Endothelial cell of umbilical vein (primary cell): ENCODE results near the gene SLC13A5. TPM values are rescaled to one million over a fixed set of nuclear protein-coding genes. Genes with fewer than 3 reads are reported as not detected.

Source experiments
- BruUV-seq: library from RNA; stranded (reverse); fragments of 400-500 nt; replicated peaks from 2 replicates; lab custom pipeline; 2021; lab: Mats Ljungman, UMichigan
- CTCF ChIA-PET: fragments of 300-600, 350-600 bp; sonication (Branson Sonifier 250); formaldehyde crosslinking; loops from one replicate; lab custom pipeline; 2021; ENCODE audit warnings: antibody characterized with exemption, inconsistent platforms; lab: Charles Lee
- POLR2A ChIA-PET: fragments of 300-600, 350-600 bp; sonication (Branson Sonifier 250); formaldehyde crosslinking; loops from one replicate; lab custom pipeline; 2021; ENCODE audit warnings: antibody characterized with exemption, inconsistent platforms; lab: Charles Lee
- DNase-seq: peaks from one replicate; pipeline ENCODE4 v3.0.0-alpha.2; 2011; ENCODE audit warnings: low read depth, low spot score
- FAIRE-seq: peaks from 2 replicates; lab custom pipeline; 2011; peaks lifted over from hg19 to GRCh38; lab: Jason Lieb, UNC
- H2AFZ ChIP-seq: 2 replicates; pipeline ENCODE4 v1.6.0; 2012; ENCODE audit warnings: low read depth, low read length, control low read depth, inconsistent platforms
- H3K27ac ChIP-seq: 2 replicates; pipeline ENCODE4 v1.5.1; 2011; ENCODE audit warnings: low read depth, mild to moderate bottlenecking, control low read depth, low read length, moderate library complexity; ENCODE audit not compliant: insufficient read depth
- H3K27me3 ChIP-seq, 2 experiments: 2 replicates each; pipeline versions ENCODE4 v1.6.0 to v1.6.1; 2011; ENCODE audit warnings: low read length in 2 of 2, mixed read lengths in 1 of 2; ENCODE audit not compliant: control insufficient read depth in 2 of 2, insufficient read depth in 2 of 2
- H3K36me3 ChIP-seq, 2 experiments: 2 replicates in 1 of 2; 3 replicates in 1 of 2; pipeline ENCODE4 v1.5.1; 2011; ENCODE audit warnings: low read length in 2 of 2, mild to moderate bottlenecking in 1 of 2, moderate library complexity in 1 of 2; ENCODE audit not compliant: control insufficient read depth in 2 of 2, insufficient read depth in 2 of 2; ENCODE audit errors: extremely low read depth in 1 of 2
- H3K4me1 ChIP-seq: 3 replicates; pipeline ENCODE4 v1.5.1; 2011; ENCODE audit warnings: mild to moderate bottlenecking, low read length; ENCODE audit not compliant: control insufficient read depth, insufficient read depth; ENCODE audit errors: extremely low read depth
- H3K4me2 ChIP-seq: 2 replicates; pipeline ENCODE4 v1.6.1; 2011; ENCODE audit warnings: low read length, control low read depth, mixed read lengths; ENCODE audit not compliant: insufficient read depth
- H3K4me3 ChIP-seq, 3 experiments: fragments of 200-600 bp in 1 of 3; sonication (generic), shearing (Covaris generic) in 1 of 3; replicated peaks in 1 of 3; 2 replicates each; pipeline ENCODE4 v1.5.1; 2011 to 2016; ENCODE audit warnings: control low read depth in 3 of 3, low read length in 3 of 3, mild to moderate bottlenecking in 2 of 3, inconsistent platforms in 1 of 3, low read depth in 1 of 3, moderate library complexity in 1 of 3; ENCODE audit not compliant: insufficient read depth in 1 of 3
- H3K79me2 ChIP-seq: 2 replicates; pipeline ENCODE4 v1.6.0; 2012; ENCODE audit warnings: low read length, inconsistent platforms; ENCODE audit not compliant: control insufficient read depth, insufficient read depth
- H3K9ac ChIP-seq: replicated peaks from 2 replicates; pipeline ENCODE3; 2011; ENCODE audit warnings: low read length, control low read depth; ENCODE audit not compliant: insufficient read depth; ENCODE audit errors: extremely low read depth
- H3K9me1 ChIP-seq: replicated peaks from 3 replicates; pipeline ENCODE4 v1.6.0; 2011; ENCODE audit warnings: mild to moderate bottlenecking, low read length; ENCODE audit not compliant: control insufficient read depth, insufficient read depth; ENCODE audit errors: extremely low read depth
- H3K9me3 ChIP-seq: replicated peaks from 2 replicates; pipeline ENCODE4 v1.5.1; 2012; ENCODE audit warnings: low read length, inconsistent platforms; ENCODE audit not compliant: control insufficient read depth, insufficient read depth
- H4K20me1 ChIP-seq: replicated peaks from 2 replicates; pipeline ENCODE3; 2011; ENCODE audit warnings: mild to moderate bottlenecking, low read length; ENCODE audit not compliant: control insufficient read depth, insufficient read depth; ENCODE audit errors: extremely low read depth
- EZH2 ChIP-seq: IDR thresholded peaks from 2 replicates; pipeline ENCODE4 v1.6.1; 2012; ENCODE audit warnings: borderline replicate concordance, low read depth, mild to moderate bottlenecking, moderate library complexity, low read length, inconsistent platforms; ENCODE audit not compliant: severe bottlenecking
- FOS ChIP-seq: IDR thresholded peaks from 2 replicates; pipeline ENCODE4 v1.6.1; 2011; ENCODE audit warnings: mild to moderate bottlenecking, low read length, moderate library complexity, borderline replicate concordance; ENCODE audit not compliant: insufficient read depth
- JUN ChIP-seq: IDR thresholded peaks from 2 replicates; pipeline ENCODE4 v1.6.1; 2011; ENCODE audit warnings: borderline replicate concordance, low read depth; ENCODE audit not compliant: insufficient read length, insufficient read depth
- POLR2AphosphoS5 ChIP-seq: IDR thresholded peaks from 2 replicates; pipeline ENCODE4 v1.6.1; 2012; ENCODE audit warnings: low read depth, mild to moderate bottlenecking, control low read depth, low read length, moderate library complexity; ENCODE audit not compliant: insufficient read depth
- dilution Hi-C: fragments of 300-500 bp; cut with MboI; formaldehyde crosslinking; loops from one replicate; pipeline ENCODE4 v1.15.0; 2019; ENCODE audit warnings: low sequenced_read_pairs; ENCODE audit not compliant: extremely low pct_ligation_motif_present
- intact Hi-C: fragments of 100-400 bp; cut with micrococcal nuclease; formaldehyde crosslinking; loops from one replicate; pipeline ENCODE4 v1.10.0; 2022
- polyA plus RNA-seq, 4 experiments: library from polyadenylated mRNA; depleted of rRNA in 3 of 4; stranded (reverse) in 3 of 4; unstranded in 1 of 4; fragments of >200 nt; gene quantifications; 2 replicates each; pipeline versions ENCODE4 v1.2.1 to v1.2.3, GENCODE V29; 2011 to 2012; ENCODE audit warnings: missing spikeins in 1 of 4
- total RNA-seq: library from RNA; stranded (reverse); gene quantifications from 2 replicates; pipeline ENCODE4 v1.2.3, GENCODE V29; 2021
- TF ChIP-seq, protein P1 (sequence below), 2 donors: IDR thresholded peaks; 1 replicate in 1 of 2; 2 replicates in 1 of 2; pipeline ENCODE4 v1.5.1; 2011; ENCODE audit warnings: low read length in 2 of 2, mild to moderate bottlenecking in 2 of 2, moderate library complexity in 2 of 2, control low read depth in 1 of 2, inconsistent platforms in 1 of 2, low read depth in 1 of 2; ENCODE audit not compliant: insufficient read depth in 1 of 2; ENCODE audit errors: extremely low read depth in 1 of 2

Gene SLC13A5
- total and polyA plus RNA-seq, 2 donors (not counting 3 experiments of a cell fraction or from before 2014, with no cell fraction given), result 0.03 TPM; not detected in 1

- H3K36me3 ChIP-seq, result no peaks in the 10 kb centered on the region
- no peak overlapping the region for H3K27ac ChIP-seq
- no peak for TF ChIP-seq JUN
- TF ChIP-seq POLR2AphosphoS5, result no peak
- TF ChIP-seq, protein P1, sequence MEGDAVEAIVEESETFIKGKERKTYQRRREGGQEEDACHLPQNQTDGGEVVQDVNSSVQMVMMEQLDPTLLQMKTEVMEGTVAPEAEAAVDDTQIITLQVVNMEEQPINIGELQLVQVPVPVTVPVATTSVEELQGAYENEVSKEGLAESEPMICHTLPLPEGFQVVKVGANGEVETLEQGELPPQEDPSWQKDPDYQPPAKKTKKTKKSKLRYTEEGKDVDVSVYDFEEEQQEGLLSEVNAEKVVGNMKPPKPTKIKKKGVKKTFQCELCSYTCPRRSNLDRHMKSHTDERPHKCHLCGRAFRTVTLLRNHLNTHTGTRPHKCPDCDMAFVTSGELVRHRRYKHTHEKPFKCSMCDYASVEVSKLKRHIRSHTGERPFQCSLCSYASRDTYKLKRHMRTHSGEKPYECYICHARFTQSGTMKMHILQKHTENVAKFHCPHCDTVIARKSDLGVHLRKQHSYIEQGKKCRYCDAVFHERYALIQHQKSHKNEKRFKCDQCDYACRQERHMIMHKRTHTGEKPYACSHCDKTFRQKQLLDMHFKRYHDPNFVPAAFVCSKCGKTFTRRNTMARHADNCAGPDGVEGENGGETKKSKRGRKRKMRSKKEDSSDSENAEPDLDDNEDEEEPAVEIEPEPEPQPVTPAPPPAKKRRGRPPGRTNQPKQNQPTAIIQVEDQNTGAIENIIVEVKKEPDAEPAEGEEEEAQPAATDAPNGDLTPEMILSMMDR (IDR thresholded peaks at IDR 0.05; ENCODE audit: extremely low read depth in 1 of 2, insufficient read depth in 1 of 2, low read depth in 1 of 2, low read length in 2 of 2), result no peak
- no peak for TF ChIP-seq EZH2
- TF ChIP-seq FOS, result no peak
- CTCF ChIA-PET, result no interaction called here
- H3K9ac ChIP-seq, result no peak overlapping the region
- no peaks in the 10 kb centered on the region for H3K27me3 ChIP-seq
- DNase-seq (no peak), FAIRE-seq (no peak)
- H3K4me3 ChIP-seq, result no peak overlapping the region
- no peak overlapping the region for H2AFZ ChIP-seq
- H3K9me3 ChIP-seq, result no peaks in the 10 kb centered on the region
- H4K20me1 ChIP-seq, result no peaks in the 10 kb centered on the region
- POLR2A ChIA-PET, result no interaction called here
- dilution Hi-C loops, result no loop called here
- no TSS peak for BruUV-seq
- no peaks in the 10 kb centered on the region for H3K79me2 ChIP-seq
- H3K4me1 ChIP-seq, result no peaks in the 10 kb centered on the region
- no peaks in the 10 kb centered on the region for H3K9me1 ChIP-seq
- intact Hi-C loops, result loop anchor here (5.0 kb wide), 1 partner anchor 37 kb away; no protein-coding TSS in a partner anchor
- no peak overlapping the region for H3K4me2 ChIP-seq
These were observed 8.6 kb downstream of the SLC13A5 start for GRCh38 chr17:6704470-6705052.
